KMS-11 (cell line): Measurements from ENCODE around the gene TP53TG5.

ENCODE experiments used
- H2AFZ ChIP-seq: fragments of 200-600 bp; sonication (generic); 2 replicates; pipeline ENCODE4 v1.6.1; 2016; ENCODE audit warnings: antibody characterized with exemption, mixed run types, low read depth
- H3K27ac ChIP-seq: fragments of 200-600 bp; sonication (generic); 2 replicates; pipeline ENCODE4 v1.6.1; 2016; ENCODE audit warnings: mild to moderate bottlenecking, mixed run types
- H3K27me3 ChIP-seq: fragments of 200-600 bp; sonication (generic); 2 replicates; pipeline ENCODE4 v1.6.1; 2017; ENCODE audit warnings: mild to moderate bottlenecking, low read depth, mixed run types, moderate library complexity; ENCODE audit not compliant: insufficient read depth
- H3K36me3 ChIP-seq: fragments of 200-600 bp; sonication (generic); 2 replicates; pipeline ENCODE4 v1.6.1; 2017; ENCODE audit warnings: mild to moderate bottlenecking, mixed run types; ENCODE audit not compliant: insufficient read depth
- H3K4me1 ChIP-seq: fragments of 200-600 bp; sonication (generic); 2 replicates; pipeline ENCODE4 v1.6.1; 2016; ENCODE audit warnings: mild to moderate bottlenecking, low read depth, mixed run types; ENCODE audit not compliant: poor library complexity, severe bottlenecking
- H3K4me2 ChIP-seq: fragments of 200-600 bp; sonication (generic); 2 replicates; pipeline ENCODE4 v1.7.0; 2016; ENCODE audit warnings: mild to moderate bottlenecking, mixed run types
- H3K4me3 ChIP-seq: fragments of 200-600 bp; sonication (generic); IDR thresholded peaks from 2 replicates; pipeline ENCODE4 v1.6.1; 2017; ENCODE audit warnings: low read depth, low read length, mixed read lengths; ENCODE audit not compliant: insufficient read depth
- H3K79me2 ChIP-seq: fragments of 200-600 bp; sonication (generic); 2 replicates; pipeline ENCODE4 v1.6.1; 2016; ENCODE audit warnings: low read depth, mixed run types; ENCODE audit not compliant: insufficient read depth
- H3K9ac ChIP-seq: fragments of 200-600 bp; sonication (generic); 2 replicates; pipeline ENCODE4 v1.6.1; 2016; ENCODE audit warnings: mild to moderate bottlenecking, mixed run types
- H4K20me1 ChIP-seq: fragments of 200-600 bp; sonication (generic); 2 replicates; pipeline ENCODE4 v1.6.1; 2016; ENCODE audit warnings: mild to moderate bottlenecking, mixed run types; ENCODE audit not compliant: insufficient read depth
- TF ChIP-seq, protein P1 (sequence below): fragments of 200-600 bp; sonication (generic); conservative IDR thresholded peaks from 2 replicates; pipeline ENCODE4 v1.6.1; 2017; ENCODE audit warnings: low read depth, mild to moderate bottlenecking, antibody characterized with exemption, low read length, moderate library complexity, mixed read lengths

TP53TG5 gene

DNA sequence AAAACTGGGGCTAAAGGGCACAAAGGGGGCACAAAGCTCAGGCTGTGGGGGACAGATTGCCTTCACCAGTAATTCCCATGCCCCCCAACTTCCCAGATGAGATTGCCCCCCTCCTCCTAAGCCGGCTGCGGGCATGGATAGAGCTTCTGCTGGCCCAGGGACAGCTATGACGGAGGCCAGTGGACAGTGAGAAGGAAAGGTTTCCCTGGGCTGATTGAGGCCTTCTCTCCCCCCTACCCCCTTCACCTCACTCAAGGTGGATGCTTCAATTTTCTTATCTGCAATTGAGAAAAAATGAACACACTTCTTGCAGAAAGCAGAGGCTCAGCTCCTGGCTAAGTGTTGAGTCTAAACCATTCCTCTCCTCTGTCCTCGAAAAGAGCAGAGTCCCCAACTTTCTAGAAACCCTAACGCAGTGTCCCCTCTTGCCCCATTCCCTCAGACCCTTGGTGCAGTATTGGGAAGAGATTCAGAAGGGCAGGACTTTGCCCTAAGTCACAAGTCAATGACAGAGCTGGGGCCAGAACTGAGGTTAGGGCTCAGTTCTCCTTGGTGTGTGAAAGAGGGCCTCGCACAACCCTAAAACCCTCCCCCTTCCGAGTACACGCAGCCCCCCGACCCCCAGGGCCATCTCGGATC lies 30.7 kb downstream of the TP53TG5 start:
- H3K4me2 ChIP-seq: peak overlapping the region; percentile 79
- H3K4me1 ChIP-seq: peaks cover 48% of the 10 kb centered on the region
- TF ChIP-seq, protein P1, sequence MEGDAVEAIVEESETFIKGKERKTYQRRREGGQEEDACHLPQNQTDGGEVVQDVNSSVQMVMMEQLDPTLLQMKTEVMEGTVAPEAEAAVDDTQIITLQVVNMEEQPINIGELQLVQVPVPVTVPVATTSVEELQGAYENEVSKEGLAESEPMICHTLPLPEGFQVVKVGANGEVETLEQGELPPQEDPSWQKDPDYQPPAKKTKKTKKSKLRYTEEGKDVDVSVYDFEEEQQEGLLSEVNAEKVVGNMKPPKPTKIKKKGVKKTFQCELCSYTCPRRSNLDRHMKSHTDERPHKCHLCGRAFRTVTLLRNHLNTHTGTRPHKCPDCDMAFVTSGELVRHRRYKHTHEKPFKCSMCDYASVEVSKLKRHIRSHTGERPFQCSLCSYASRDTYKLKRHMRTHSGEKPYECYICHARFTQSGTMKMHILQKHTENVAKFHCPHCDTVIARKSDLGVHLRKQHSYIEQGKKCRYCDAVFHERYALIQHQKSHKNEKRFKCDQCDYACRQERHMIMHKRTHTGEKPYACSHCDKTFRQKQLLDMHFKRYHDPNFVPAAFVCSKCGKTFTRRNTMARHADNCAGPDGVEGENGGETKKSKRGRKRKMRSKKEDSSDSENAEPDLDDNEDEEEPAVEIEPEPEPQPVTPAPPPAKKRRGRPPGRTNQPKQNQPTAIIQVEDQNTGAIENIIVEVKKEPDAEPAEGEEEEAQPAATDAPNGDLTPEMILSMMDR: no peak
- H3K79me2 ChIP-seq: no peaks in the 10 kb centered on the region; the same call in none of the 2 replicates
- H3K27me3 ChIP-seq: no peaks in the 10 kb centered on the region
- no peaks in the 10 kb centered on the region for H4K20me1 ChIP-seq
- no peak overlapping the region for H3K4me3 ChIP-seq
- no peaks in the 10 kb centered on the region for H3K36me3 ChIP-seq
- H2AFZ ChIP-seq: peak overlapping the region; percentile 81
- H3K9ac ChIP-seq: peak overlapping the region; percentile 69
- H3K27ac ChIP-seq: no peak overlapping the region

DNA sequence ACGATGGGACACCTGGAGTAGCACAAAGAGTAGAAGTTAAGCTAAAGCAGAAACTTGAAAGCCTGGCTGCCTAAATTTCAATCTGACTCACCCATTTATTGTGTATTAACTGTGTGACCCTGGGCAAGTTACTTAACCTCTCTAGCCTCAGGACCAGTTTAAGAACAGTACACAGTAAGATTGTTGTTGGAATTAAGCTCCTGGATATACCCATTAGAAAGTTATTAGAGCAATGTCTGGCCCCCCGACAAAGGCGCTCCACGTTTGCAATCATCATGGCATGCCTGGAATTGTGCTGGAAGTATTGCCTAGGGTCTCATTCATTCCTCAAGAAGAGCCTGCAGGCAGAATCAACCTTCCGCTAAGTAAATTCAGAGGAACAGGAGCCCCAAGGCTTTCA lies 31.3 kb downstream of the TP53TG5 start:
- Histone ChIP-seq H3K27ac (no peak overlapping the region), H3K4me1 (peaks cover 48% of the 10 kb centered on the region), H3K27me3 (no peaks in the 10 kb centered on the region), H3K4me2 (peak overlapping the region; percentile 79), H2AFZ (no peak overlapping the region), H4K20me1 (no peaks in the 10 kb centered on the region), H3K79me2 (no peaks in the 10 kb centered on the region; the same call in none of the 2 replicates), H3K36me3 (no peaks in the 10 kb centered on the region), H3K4me3 (no peak overlapping the region), H3K9ac (no peak overlapping the region)
- TF ChIP-seq, protein P1: no peak

DNA sequence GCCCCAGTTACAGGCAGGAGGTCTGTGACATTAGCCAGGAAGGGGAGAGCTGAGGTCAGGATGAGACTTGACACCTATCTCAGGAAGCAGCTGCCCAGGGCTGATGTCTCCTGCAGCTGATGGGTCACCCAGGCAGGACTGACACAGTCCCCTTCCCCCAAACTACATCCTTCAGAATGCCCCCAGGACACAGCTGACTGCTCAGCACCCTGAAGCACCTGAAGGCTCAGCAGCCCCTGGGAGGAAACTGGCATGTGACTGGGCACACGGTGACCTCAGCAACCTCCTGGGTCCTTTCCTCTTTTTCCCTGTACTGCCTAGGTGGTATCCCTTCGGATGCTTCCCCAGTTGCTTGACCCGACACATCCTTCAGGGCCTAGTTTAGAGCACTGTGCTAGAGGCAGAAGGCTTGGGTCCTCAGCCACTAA lies 31.8 kb downstream of the TP53TG5 start:
- Histone ChIP-seq H3K79me2 (no peaks in the 10 kb centered on the region; the same call in none of the 2 replicates), H3K27me3 (no peaks in the 10 kb centered on the region), H3K4me1 (peaks cover 50% of the 10 kb centered on the region), H4K20me1 (no peaks in the 10 kb centered on the region), H3K9ac (no peak overlapping the region), H2AFZ (no peak overlapping the region), H3K4me2 (peak overlapping the region; percentile 79), H3K36me3 (no peaks in the 10 kb centered on the region), H3K27ac (no peak overlapping the region), H3K4me3 (no peak overlapping the region)
- TF ChIP-seq, protein P1: no peak

DNA sequence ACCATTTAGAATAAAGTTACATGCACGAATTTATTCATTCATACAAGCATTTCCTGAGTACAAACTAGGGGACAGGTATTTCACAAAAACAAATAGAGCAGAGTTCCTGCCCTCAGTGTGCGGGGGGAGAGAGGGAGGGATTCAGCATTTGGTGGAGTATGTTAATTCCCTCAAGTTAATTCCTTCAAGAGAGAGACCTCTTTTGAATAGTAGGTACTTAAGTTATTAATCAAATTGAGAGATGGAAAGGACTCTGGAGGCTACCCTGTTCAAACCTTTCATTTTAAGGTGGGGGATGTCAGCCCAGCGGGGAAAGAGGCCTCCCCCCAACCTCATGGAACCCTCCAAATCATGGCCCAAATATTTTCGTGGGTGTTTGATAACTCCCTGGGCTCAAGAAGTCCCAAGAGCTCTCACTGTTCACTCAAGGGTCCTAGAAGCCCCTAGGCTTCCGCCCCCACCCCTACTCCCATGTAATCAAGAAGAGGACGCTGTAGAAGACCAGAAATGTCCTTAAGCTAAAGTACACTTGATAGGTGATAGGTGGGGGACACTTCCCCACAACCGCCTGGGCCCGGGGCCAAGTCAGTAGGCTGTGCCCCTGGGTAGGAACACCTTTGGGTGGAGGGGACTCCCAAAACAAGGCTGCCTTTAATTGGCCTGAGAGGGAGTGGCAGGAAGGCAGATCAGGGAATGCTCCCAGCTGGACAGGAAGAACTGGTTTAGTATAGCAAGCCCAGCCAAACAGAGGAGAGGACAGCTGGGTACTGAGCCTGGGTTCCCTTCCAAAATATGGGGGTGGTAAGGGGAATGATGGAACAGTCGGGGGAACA lies 32.8 kb downstream of the TP53TG5 start:
- Histone ChIP-seq H3K79me2 (no peaks in the 10 kb centered on the region; the same call in none of the 2 replicates), H3K4me2 (no peak overlapping the region)

More for the DNA sequence above, 32.8 kb downstream of the TP53TG5 start:
- Histone ChIP-seq H3K27ac (no peak overlapping the region), H3K4me3 (no peak overlapping the region), H3K4me1 (peaks cover 52% of the 10 kb centered on the region), H2AFZ (no peak overlapping the region), H3K36me3 (no peaks in the 10 kb centered on the region), H3K27me3 (no peaks in the 10 kb centered on the region), H3K9ac (no peak overlapping the region), H4K20me1 (no peaks in the 10 kb centered on the region)
- TF ChIP-seq, protein P1: no peak
